ENCODE data around the gene GRIN2D.

DNA sequence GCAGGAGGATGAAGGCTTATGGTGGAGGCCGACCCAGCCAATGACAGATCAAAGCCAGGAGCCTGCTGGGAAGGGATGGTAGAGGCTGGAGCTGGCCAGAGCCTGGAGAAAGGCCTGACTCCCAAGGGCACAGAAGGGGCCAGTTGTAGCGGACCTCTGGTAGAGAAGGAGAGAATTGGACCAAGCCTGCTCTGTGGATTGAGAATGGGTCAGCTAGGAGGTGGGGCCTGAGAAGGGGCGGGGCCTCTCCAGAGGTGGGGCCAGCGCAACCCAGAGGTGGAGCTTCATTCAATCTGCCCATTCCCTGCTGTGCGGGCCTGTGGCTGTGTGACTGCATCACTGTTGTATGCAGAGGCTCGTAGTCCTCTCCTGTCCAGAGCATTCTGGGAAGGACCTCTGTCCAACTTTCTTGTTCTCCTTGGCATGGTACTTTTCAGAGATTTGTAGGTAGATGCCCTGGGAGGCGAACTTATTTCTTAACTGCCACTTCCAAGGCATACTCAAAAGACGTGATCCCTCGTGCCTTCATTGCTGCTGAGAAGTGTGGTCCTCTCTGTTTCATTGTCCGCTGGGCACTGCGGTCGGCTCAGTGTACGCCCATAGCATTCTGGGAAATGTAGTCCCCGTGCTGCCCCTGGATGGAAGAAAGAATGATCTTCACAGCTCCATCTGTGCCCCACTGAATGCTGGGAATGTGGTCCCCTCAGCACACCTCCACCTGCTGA lies 6.7 kb downstream of the GRIN2D start:
- no peak for TF ChIP-seq NR1H2 (CRISPR knock-in tag; IDR thresholded peaks at IDR 0.05)
- TF ChIP-seq, protein P1, sequence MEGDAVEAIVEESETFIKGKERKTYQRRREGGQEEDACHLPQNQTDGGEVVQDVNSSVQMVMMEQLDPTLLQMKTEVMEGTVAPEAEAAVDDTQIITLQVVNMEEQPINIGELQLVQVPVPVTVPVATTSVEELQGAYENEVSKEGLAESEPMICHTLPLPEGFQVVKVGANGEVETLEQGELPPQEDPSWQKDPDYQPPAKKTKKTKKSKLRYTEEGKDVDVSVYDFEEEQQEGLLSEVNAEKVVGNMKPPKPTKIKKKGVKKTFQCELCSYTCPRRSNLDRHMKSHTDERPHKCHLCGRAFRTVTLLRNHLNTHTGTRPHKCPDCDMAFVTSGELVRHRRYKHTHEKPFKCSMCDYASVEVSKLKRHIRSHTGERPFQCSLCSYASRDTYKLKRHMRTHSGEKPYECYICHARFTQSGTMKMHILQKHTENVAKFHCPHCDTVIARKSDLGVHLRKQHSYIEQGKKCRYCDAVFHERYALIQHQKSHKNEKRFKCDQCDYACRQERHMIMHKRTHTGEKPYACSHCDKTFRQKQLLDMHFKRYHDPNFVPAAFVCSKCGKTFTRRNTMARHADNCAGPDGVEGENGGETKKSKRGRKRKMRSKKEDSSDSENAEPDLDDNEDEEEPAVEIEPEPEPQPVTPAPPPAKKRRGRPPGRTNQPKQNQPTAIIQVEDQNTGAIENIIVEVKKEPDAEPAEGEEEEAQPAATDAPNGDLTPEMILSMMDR (IDR thresholded peaks at IDR 0.05) = no peak
- TF ChIP-seq FOXP1 (CRISPR knock-in tag; IDR thresholded peaks at IDR 0.05; ENCODE audit: borderline replicate concordance) = no peak
- no peak for TF ChIP-seq NR2C2 (CRISPR knock-in tag; IDR thresholded peaks at IDR 0.05)
- TF ChIP-seq, protein P2, sequence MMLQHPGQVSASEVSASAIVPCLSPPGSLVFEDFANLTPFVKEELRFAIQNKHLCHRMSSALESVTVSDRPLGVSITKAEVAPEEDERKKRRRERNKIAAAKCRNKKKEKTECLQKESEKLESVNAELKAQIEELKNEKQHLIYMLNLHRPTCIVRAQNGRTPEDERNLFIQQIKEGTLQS (CRISPR knock-in tag; conservative IDR thresholded peaks at IDR 0.05) = no peak
- peak; percentile 32; the same call in 1 of the 2 replicates for TF ChIP-seq ZNF121 (CRISPR knock-in tag; IDR thresholded peaks at IDR 0.05)
